ENCODE results near the gene KCNIP3. TPM values are rescaled to one million over a fixed set of nuclear protein-coding genes. Genes with fewer than 3 reads are reported as not detected.

Gene KCNIP3
- total RNA-seq, 1 donor from 2014 or later = 7.2 TPM

DNA sequence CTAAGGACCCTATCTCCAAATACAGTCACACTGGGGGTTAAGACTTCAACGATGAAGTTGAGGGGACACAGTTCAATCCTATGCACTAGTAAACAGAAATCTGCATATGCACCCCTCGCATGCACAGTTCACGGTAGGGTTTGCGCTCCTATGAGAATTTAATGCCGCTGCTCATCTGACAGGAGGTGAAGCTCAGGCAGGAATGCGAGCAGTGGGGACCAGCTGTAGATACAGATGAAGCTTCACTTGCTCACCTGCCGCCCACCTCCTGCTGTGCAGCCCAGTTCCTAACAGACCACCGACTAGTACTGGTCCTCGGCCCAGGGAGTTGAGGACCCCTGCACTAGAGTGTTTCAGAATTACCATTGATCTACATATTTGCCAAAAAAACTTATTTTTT lies 65.3 kb downstream of the KCNIP3 start:
- TF ChIP-seq, protein P1, sequence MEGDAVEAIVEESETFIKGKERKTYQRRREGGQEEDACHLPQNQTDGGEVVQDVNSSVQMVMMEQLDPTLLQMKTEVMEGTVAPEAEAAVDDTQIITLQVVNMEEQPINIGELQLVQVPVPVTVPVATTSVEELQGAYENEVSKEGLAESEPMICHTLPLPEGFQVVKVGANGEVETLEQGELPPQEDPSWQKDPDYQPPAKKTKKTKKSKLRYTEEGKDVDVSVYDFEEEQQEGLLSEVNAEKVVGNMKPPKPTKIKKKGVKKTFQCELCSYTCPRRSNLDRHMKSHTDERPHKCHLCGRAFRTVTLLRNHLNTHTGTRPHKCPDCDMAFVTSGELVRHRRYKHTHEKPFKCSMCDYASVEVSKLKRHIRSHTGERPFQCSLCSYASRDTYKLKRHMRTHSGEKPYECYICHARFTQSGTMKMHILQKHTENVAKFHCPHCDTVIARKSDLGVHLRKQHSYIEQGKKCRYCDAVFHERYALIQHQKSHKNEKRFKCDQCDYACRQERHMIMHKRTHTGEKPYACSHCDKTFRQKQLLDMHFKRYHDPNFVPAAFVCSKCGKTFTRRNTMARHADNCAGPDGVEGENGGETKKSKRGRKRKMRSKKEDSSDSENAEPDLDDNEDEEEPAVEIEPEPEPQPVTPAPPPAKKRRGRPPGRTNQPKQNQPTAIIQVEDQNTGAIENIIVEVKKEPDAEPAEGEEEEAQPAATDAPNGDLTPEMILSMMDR (IDR thresholded peaks at IDR 0.05; ENCODE audit: insufficient read depth, low read length, poor library complexity, severe bottlenecking) = no peak
- Histone ChIP-seq H3K4me3 (ENCODE audit: low read depth, low read length) (no peak overlapping the region), H3K36me3 (ENCODE audit: control insufficient read depth, insufficient read depth, low read length) (no peaks in the 10 kb centered on the region), H3K27me3 (ENCODE audit: control insufficient read depth, insufficient read depth, low read length) (no peaks in the 10 kb centered on the region)
- no peak for DNase-seq (ENCODE audit: low read depth)

DNA sequence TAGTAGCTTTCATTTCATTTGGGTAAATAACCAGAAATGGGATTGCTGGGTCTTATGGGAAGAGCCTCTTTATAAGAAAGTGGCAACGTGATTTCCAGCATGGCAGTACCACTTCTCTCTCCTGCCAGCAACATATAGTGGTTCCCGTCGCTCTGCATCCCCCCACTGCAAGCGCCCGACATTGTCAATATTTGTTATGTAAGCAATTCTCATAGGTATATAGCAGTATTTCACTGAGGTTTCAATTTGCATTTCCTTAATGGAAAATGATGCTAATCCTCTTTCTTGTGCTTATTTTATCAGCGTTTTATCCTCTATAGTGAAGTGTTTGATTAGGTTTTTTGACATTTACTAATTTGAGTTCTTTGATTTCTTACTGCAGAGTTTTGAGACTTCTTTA lies 69.4 kb downstream of the KCNIP3 start:
- TF ChIP-seq, protein P1 (IDR thresholded peaks at IDR 0.05; ENCODE audit: insufficient read depth, low read length, poor library complexity, severe bottlenecking) = no peak
- no peak for DNase-seq (ENCODE audit: low read depth)
- no peaks in the 10 kb centered on the region for H3K27me3 ChIP-seq (ENCODE audit: control insufficient read depth, insufficient read depth, low read length)
- no peaks in the 10 kb centered on the region for H3K36me3 ChIP-seq (ENCODE audit: control insufficient read depth, insufficient read depth, low read length)
- no peak overlapping the region for H3K4me3 ChIP-seq (ENCODE audit: low read depth, low read length)

DNA sequence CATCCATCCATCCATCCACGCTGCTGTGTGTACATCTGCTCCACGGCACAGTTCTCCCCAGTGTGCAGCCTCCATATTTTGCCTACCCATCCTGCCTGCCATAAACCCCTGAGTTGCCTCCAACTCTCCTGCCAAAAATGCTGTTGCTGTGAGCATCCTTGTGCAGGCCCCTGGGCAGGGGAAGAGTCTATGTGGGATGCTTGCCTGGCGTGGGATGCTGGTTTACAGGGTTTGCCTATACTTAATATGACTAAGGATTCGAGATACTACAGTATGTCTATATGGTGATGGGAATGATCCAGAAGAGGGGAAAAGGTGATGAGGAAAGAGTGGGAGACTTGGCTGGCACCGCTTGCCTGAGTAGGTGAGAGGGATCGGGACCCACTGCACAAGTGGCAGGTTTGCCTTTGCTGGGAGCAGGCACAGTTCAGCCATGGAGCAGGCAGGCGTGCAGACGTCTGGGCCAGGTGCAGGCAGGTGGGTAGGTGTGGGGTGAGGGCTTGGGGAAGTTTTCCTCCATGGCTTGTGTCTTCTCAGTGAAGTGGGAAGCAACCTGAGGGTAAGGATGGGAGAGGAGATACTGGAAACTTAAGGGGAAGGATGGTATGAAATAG lies 75.2 kb downstream of the KCNIP3 start:
- Histone ChIP-seq H3K27me3 (ENCODE audit: control insufficient read depth, insufficient read depth, low read length) (no peaks in the 10 kb centered on the region), H3K36me3 (ENCODE audit: control insufficient read depth, insufficient read depth, low read length) (no peaks in the 10 kb centered on the region), H3K4me3 (ENCODE audit: low read depth, low read length) (no peak overlapping the region)
- no peak for DNase-seq (ENCODE audit: low read depth)
- TF ChIP-seq, protein P1 (IDR thresholded peaks at IDR 0.05; ENCODE audit: insufficient read depth, low read length, poor library complexity, severe bottlenecking) = no peak

DNA sequence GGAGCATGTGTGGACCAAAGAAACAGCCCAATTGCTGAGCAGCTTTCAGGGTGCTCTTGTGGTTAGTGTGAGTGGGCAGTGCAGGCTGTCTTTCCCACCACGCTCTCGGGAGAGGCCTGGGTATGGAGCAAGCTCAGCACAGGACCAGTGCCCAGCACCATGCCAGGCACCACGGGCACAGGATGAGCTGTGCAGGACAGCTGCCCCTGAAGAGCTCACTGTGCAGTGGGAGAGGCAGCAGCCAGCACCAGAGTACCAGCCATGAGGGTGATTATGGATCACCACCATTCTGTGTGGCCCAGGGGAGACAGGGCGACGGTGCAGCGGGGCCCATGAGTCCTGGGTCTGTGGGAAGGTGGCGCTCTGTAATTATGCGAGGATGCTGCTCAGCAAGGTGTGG lies 75.7 kb downstream of the KCNIP3 start:
- DNase-seq (ENCODE audit: low read depth) = no peak
- Histone ChIP-seq H3K27me3 (ENCODE audit: control insufficient read depth, insufficient read depth, low read length) (no peaks in the 10 kb centered on the region), H3K4me3 (ENCODE audit: low read depth, low read length) (no peak overlapping the region), H3K36me3 (ENCODE audit: control insufficient read depth, insufficient read depth, low read length) (no peaks in the 10 kb centered on the region)
- TF ChIP-seq, protein P1 (IDR thresholded peaks at IDR 0.05; ENCODE audit: insufficient read depth, low read length, poor library complexity, severe bottlenecking) = no peak

DNA sequence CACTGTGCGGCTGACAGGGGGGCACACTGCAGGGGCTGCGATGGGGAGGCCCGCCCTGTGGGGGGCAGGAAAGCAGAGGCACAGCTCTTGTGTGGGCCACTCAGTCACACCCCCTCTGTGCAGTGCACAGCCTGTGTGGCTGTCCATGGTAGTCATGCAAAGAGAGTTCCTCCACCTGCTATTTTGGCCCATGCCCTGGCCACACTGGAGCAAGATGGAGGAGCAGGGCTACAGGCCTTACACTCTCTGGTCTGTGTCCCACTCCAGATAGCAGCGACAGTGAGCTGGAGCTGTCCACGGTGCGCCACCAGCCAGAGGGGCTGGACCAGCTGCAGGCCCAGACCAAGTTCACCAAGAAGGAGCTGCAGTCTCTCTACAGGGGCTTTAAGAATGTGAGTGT lies 76.9 kb downstream of the KCNIP3 start:
- no peak for DNase-seq (ENCODE audit: low read depth)
- TF ChIP-seq, protein P1 (IDR thresholded peaks at IDR 0.05; ENCODE audit: insufficient read depth, low read length, poor library complexity, severe bottlenecking) = no peak
- Histone ChIP-seq H3K4me3 (ENCODE audit: low read depth, low read length) (no peak overlapping the region), H3K27me3 (ENCODE audit: control insufficient read depth, insufficient read depth, low read length) (no peaks in the 10 kb centered on the region), H3K36me3 (ENCODE audit: control insufficient read depth, insufficient read depth, low read length) (no peaks in the 10 kb centered on the region)

DNA sequence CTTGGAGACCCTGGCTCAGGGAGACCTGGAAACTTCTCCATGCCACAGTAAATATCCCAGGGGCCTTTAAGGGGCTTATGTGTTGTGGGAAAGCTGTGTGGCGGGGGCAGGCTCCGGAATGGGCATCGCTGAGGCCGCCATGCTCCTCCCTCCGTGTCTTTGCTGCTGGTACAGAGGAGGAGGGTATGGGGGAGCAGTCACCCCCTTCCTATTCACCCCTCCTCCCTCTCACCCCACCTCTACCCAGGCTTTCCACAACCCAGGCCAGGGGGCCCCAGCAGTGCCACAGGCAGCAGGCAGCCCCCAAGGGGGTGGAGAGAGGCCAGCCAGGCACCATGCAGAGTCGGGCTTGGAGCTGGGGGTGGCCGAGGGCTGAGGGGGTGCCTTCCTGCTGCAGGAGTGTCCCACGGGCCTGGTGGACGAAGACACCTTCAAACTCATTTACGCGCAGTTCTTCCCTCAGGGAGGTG lies 77.3 kb downstream of the KCNIP3 start:
- H3K27me3 ChIP-seq (ENCODE audit: control insufficient read depth, insufficient read depth, low read length) = no peaks in the 10 kb centered on the region
- H3K36me3 ChIP-seq (ENCODE audit: control insufficient read depth, insufficient read depth, low read length) = no peaks in the 10 kb centered on the region
- no peak for DNase-seq (ENCODE audit: low read depth)
- no peak overlapping the region for H3K4me3 ChIP-seq (ENCODE audit: low read depth, low read length)
- TF ChIP-seq, protein P1 (IDR thresholded peaks at IDR 0.05; ENCODE audit: insufficient read depth, low read length, poor library complexity, severe bottlenecking) = no peak

Data from kidney epithelial cell (primary cell).